Hepatocyte (in vitro differentiated cells): Measurements from ENCODE around the gene GPR132. TPM values are rescaled to one million over a fixed set of nuclear protein-coding genes. Genes with fewer than 3 reads are reported as not detected.
A peak's percentile ranks its signal among the peaks of the same experiment; 100 is the strongest.

Source experiments
- DNase-seq: peaks from one replicate; pipeline ENCODE4 v3.0.0-alpha.2; 2016; ENCODE audit warnings: low spot score
- H2AFZ ChIP-seq: fragments of 200-600 bp; sonication (generic); 2 replicates; pipeline ENCODE4 v1.6.0; 2016; ENCODE audit warnings: antibody characterized with exemption, mild to moderate bottlenecking
- H3K27ac ChIP-seq: fragments of 200-600 bp; sonication (generic); 2 replicates; pipeline ENCODE4 v1.5.1; 2016; ENCODE audit warnings: mild to moderate bottlenecking
- H3K27me3 ChIP-seq: fragments of 200-600 bp; sonication (generic); 2 replicates; pipeline ENCODE4 v1.6.1; 2016
- H3K36me3 ChIP-seq: fragments of 200-600 bp; sonication (generic); replicated peaks from 2 replicates; pipeline ENCODE4 v1.5.1; 2016; ENCODE audit warnings: low read depth; ENCODE audit not compliant: insufficient read depth
- H3K4me1 ChIP-seq: fragments of 200-600 bp; sonication (generic); 2 replicates; pipeline ENCODE4 v1.5.1; 2016; ENCODE audit warnings: mild to moderate bottlenecking, moderate library complexity; ENCODE audit not compliant: insufficient read depth
- H3K4me2 ChIP-seq: fragments of 200-600 bp; sonication (generic); 2 replicates; pipeline ENCODE4 v1.6.0; 2016
- H3K4me3 ChIP-seq: fragments of 200-600 bp; sonication (generic); 2 replicates; pipeline ENCODE4 v1.5.1; 2016; ENCODE audit warnings: mild to moderate bottlenecking
- H3K79me2 ChIP-seq: fragments of 200-600 bp; sonication (generic); 2 replicates; pipeline ENCODE4 v1.6.0; 2017; ENCODE audit warnings: mild to moderate bottlenecking
- H3K9me2 ChIP-seq: fragments of 200-600 bp; sonication (generic); replicated peaks from 2 replicates; pipeline ENCODE4 v1.6.0; 2017; ENCODE audit warnings: mild to moderate bottlenecking; ENCODE audit not compliant: insufficient read depth
- H3K9me3 ChIP-seq: fragments of 200-600 bp; sonication (generic); 2 replicates; pipeline ENCODE4 v1.5.1; 2016; ENCODE audit warnings: low read depth, mild to moderate bottlenecking
- H4K20me1 ChIP-seq: fragments of 200-600 bp; sonication (generic); 2 replicates; pipeline ENCODE4 v1.6.0; 2016; ENCODE audit warnings: mild to moderate bottlenecking; ENCODE audit not compliant: insufficient read depth, poor library complexity, severe bottlenecking
- CTCF ChIP-seq: fragments of 200-600 bp; sonication (generic); IDR thresholded peaks from 2 replicates; pipeline ENCODE4 v1.5.1; 2016; ENCODE audit warnings: antibody characterized with exemption, mild to moderate bottlenecking; ENCODE audit not compliant: poor library complexity
- EZH2 ChIP-seq: fragments of 200-600 bp; sonication (generic); IDR thresholded peaks from 2 replicates; pipeline ENCODE4 v1.6.1; 2016; ENCODE audit warnings: antibody characterized with exemption, mild to moderate bottlenecking, borderline replicate concordance
- EZH2phosphoT487 ChIP-seq: fragments of 200-600 bp; sonication (generic); IDR thresholded peaks from one replicate; pipeline ENCODE4 v1.6.1; 2018; ENCODE audit warnings: antibody characterized with exemption, mild to moderate bottlenecking, low read depth, moderate library complexity; ENCODE audit not compliant: unreplicated experiment, severe bottlenecking
- WGBS: methylation state at CpG from one replicate; pipeline ENCODE4 v1.1.6; 2016; ENCODE audit warnings: low lambda C conversion rate; ENCODE audit errors: missing lambda C conversion rate; 5-methylcytosine and 5-hydroxymethylcytosine counted together
- polyA plus RNA-seq: library from polyadenylated mRNA; unstranded; fragments of >200 nt; fragmentation: Nextera tagmentation; extraction: Ambion mirVana; gene quantifications from 2 replicates; pipeline ENCODE4 v1.2.1, GENCODE V29; 2016
- total RNA-seq: library from RNA; depleted of rRNA; stranded (reverse); fragments of >200 nt; gene quantifications from 2 replicates; pipeline ENCODE4 v1.2.3, GENCODE V29; 2014

GPR132 gene
- total and polyA plus RNA-seq, 2 experiments from 2014 or later: 0.41 to 0.83 TPM

DNA sequence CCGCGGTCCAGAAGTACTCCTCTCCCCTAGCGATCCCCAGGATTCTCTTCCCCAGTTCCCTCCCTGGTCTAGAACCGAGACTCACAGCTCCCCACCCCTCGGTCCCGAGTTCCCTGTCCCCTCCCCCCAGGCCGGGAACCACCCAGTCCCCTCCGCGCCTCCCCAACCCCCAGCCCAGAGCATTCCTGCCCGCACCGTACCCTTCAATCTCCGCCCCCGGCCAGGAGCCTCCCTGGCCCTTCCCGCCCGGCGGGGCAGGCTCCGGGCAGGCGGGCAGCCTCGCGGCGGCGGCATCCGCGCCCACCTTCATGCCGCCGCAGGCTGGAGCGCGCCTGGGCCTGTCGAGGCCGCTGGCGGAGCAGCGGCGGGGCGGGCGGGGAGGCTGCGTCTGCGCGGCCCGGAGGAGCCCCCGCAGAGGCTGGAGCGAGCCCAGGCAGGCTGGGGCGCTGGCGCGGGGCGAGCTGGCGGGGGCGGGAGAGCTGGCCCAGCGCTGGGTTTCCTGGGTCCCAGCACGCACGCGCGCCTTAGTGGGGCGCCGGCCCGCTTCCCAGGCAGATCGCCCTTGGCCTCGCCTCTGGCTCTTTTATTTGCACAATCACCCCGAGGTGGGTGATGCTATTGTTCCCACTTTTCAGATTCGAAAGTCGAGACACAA is 22.2 kb upstream of the GPR132 start:
- Histone ChIP-seq H3K9me3 (no peaks in the 10 kb centered on the region), H3K4me2 (peak overlapping the region; percentile 97), H3K36me3 (no peaks in the 10 kb centered on the region), H3K4me1 (peaks cover 37% of the 10 kb centered on the region), H3K79me2 (no peaks in the 10 kb centered on the region), H4K20me1 (peaks cover 8% of the 10 kb centered on the region), H3K4me3 (peak overlapping the region; percentile 51), H2AFZ (peak overlapping the region; percentile 50), H3K27ac (peak overlapping the region; percentile 84), H3K9me2 (no peaks in the 10 kb centered on the region), H3K27me3 (no peaks in the 10 kb centered on the region)
- DNase-seq: peak; percentile 81
- WGBS: 3% methylated on average over 39 of the region's 60 CpGs
- no peak for TF ChIP-seq EZH2
- no peak for TF ChIP-seq EZH2phosphoT487
- TF ChIP-seq CTCF: no peak

DNA sequence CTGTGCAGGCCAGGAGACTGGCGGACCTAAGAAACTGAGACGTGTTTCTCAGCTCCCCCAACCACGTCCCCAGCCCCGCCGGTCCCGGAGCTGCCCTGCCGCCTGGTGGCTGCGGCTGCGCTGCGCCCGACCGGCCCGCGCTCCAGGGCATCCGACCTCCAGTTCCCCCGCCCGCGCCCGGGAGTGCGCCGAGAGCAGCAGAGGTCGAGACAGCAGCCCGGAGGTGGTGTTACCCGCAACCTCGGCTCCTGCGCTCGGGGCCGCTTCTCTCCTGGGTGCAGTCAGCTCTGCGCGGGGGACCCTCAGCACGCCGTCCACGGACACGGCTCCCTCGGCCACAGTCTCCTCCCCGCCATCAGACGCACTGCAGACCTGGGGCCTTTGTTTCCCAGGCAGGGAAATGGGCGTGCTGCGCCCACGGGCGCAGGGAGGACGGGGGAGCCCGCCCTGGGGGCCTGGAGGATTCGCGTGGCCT is 21.6 kb upstream of the GPR132 start:
- peak; percentile 93 for DNase-seq
- Histone ChIP-seq H3K36me3 (no peaks in the 10 kb centered on the region), H3K4me1 (peaks cover 31% of the 10 kb centered on the region), H2AFZ (peak overlapping the region; percentile 50), H3K4me3 (peak overlapping the region; percentile 51), H3K9me3 (no peaks in the 10 kb centered on the region), H3K27ac (peak overlapping the region; percentile 84), H3K9me2 (no peaks in the 10 kb centered on the region), H4K20me1 (peaks cover 8% of the 10 kb centered on the region), H3K27me3 (no peaks in the 10 kb centered on the region), H3K4me2 (peak overlapping the region; percentile 97), H3K79me2 (no peaks in the 10 kb centered on the region)
- TF ChIP-seq CTCF: peak; percentile 80
- TF ChIP-seq EZH2phosphoT487: no peak
- 3% methylated on average over 22 of the region's 45 CpGs for WGBS

- Histone ChIP-seq H4K20me1 (peaks cover 8% of the 10 kb centered on the region), H3K9me2 (no peaks in the 10 kb centered on the region), H2AFZ (no peak overlapping the region), H3K4me3 (no peak overlapping the region), H3K36me3 (no peaks in the 10 kb centered on the region), H3K27me3 (no peaks in the 10 kb centered on the region), H3K27ac (no peak overlapping the region), H3K9me3 (no peaks in the 10 kb centered on the region), H3K79me2 (no peaks in the 10 kb centered on the region), H3K4me2 (no peak overlapping the region), H3K4me1 (peaks cover 23% of the 10 kb centered on the region)
- peak; percentile 11 for DNase-seq
- 78% methylated on average over 5 of the region's 5 CpGs for WGBS
- TF ChIP-seq CTCF (no peak), EZH2phosphoT487 (no peak), EZH2 (no peak)
Measured at GRCh38 chr14:105085766-105086165, 20.5 kb upstream of the GPR132 start.
